Activated naive CD8-positive, alpha-beta T cell (primary cell): ENCODE measurements around the gene TMEM190.
A peak's percentile ranks its signal among the peaks of the same experiment; 100 is the strongest.
"Not testable (repeated sequence)": the region's sequence is repeated elsewhere in the genome, so short reads cannot be mapped to it uniquely, and the experiment has no call there.

Experiments used
- H3K27ac Mint-ChIP-seq: one replicate; pipeline ENCODE4 v1.8.0; 2021; ENCODE audit warnings: mixed read lengths
- H3K27me3 Mint-ChIP-seq: one replicate; pipeline ENCODE4 v1.8.0; 2021; ENCODE audit warnings: mixed read lengths
- H3K36me3 Mint-ChIP-seq: one replicate; pipeline ENCODE4 v1.8.0; 2021; ENCODE audit warnings: mixed read lengths
- H3K4me1 Mint-ChIP-seq: one replicate; pipeline ENCODE4 v1.8.0; 2021; ENCODE audit warnings: low read depth, mixed read lengths
- H3K4me3 Mint-ChIP-seq: one replicate; pipeline ENCODE4 v1.8.0; 2021; ENCODE audit warnings: mild to moderate bottlenecking, mixed read lengths
- H3K9me3 Mint-ChIP-seq: one replicate; pipeline ENCODE4 v1.8.0; 2021; ENCODE audit warnings: low read depth, mixed read lengths

TMEM190 gene

GRCh38 chr19:55406826-55407549 lies 30.4 kb downstream of the TMEM190 start:
- Mint-ChIP-seq H3K27me3 (no peaks in the 10 kb centered on the region), H3K9me3 (peaks cover 3% of the 10 kb centered on the region), H3K27ac (peak overlapping the region; percentile 28), H3K4me1 (peaks cover 29% of the 10 kb centered on the region), H3K36me3 (peaks cover 3% of the 10 kb centered on the region), H3K4me3 (peak overlapping the region; percentile 89)

DNA sequence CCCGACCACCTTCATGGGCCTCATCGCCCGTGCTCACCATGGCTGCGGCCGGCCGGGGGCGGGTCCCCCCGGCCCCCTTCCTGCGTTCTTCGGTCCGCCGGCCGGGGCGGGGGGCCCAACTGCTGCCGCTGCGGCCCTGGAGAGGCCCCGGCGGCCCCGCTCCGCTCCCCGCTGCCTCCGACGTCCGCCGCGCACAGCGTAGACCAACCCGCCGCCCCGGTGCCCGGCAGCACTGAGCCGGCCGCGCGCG lies 30.8 kb downstream of the TMEM190 start, which contains the start of gene UBE2S:
Gene UBE2S, minus strand, starts transcription at position 239 of the 250 bp plus-strand sequence. Its CDS starts 199 bp downstream, at position 40.
- Mint-ChIP-seq H3K4me3 (peak within 1 kb of the TSS; percentile 89), H3K4me1 (peaks cover 28% of the 10 kb centered on the region), H3K27ac (peak within 1 kb of the TSS; percentile 95)
- not testable (repeated sequence) for H3K9me3 Mint-ChIP-seq, H3K36me3 Mint-ChIP-seq, H3K27me3 Mint-ChIP-seq

- Mint-ChIP-seq H3K27ac (peak overlapping the region; percentile 95), H3K9me3 (peaks cover 3% of the 10 kb centered on the region), H3K27me3 (no peaks in the 10 kb centered on the region), H3K36me3 (peaks cover 3% of the 10 kb centered on the region), H3K4me1 (peaks cover 28% of the 10 kb centered on the region), H3K4me3 (peak overlapping the region; percentile 89)
These were observed 31.3 kb downstream of the TMEM190 start for GRCh38 chr19:55407800-55408532.

DNA sequence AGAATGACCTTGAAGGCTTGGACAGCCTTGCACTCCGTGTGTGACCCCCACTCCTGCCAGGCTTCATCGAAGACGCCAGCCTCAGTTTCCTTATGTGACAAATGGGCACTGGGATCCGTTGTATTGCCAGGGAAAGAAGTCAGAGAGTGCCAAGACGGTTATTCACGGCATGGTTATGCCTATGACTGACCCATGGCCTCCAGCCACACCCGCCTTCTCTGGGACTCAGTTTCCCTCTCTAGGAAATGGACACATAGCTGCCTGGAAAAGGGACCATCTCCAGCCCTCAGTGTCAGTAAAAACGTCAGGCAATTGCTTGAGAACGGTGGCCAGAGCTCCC lies 31.9 kb downstream of the TMEM190 start:
- Mint-ChIP-seq H3K4me1 (peaks cover 28% of the 10 kb centered on the region), H3K36me3 (peaks cover 3% of the 10 kb centered on the region), H3K9me3 (peaks cover 3% of the 10 kb centered on the region), H3K27ac (peak overlapping the region; percentile 95), H3K27me3 (no peaks in the 10 kb centered on the region), H3K4me3 (peak overlapping the region; percentile 89)

DNA sequence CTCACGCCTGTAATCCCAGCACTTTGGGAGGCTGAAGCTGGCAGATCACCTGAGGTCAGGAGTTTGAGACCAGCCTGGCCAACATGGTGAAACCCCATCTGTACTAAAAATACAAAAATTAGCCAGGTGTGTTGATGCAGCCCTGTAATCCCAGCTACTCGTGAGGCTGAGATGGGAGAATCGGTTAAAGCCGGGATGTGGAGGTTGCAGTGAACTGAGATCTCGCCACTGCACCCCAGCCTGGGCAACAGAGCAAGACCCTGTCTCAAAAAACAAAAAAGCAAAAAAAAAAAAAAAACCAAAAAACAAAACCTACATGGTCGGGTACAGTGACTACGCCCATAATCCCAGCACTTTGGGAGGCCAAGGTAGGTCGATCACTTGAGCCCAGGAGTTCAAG lies 32.6 kb downstream of the TMEM190 start:
- H3K27ac Mint-ChIP-seq, H3K9me3 Mint-ChIP-seq, H3K36me3 Mint-ChIP-seq, H3K27me3 Mint-ChIP-seq: not testable (repeated sequence)
- H3K4me3 Mint-ChIP-seq: peak overlapping the region; percentile 11
- H3K4me1 Mint-ChIP-seq: peaks cover 28% of the 10 kb centered on the region

DNA sequence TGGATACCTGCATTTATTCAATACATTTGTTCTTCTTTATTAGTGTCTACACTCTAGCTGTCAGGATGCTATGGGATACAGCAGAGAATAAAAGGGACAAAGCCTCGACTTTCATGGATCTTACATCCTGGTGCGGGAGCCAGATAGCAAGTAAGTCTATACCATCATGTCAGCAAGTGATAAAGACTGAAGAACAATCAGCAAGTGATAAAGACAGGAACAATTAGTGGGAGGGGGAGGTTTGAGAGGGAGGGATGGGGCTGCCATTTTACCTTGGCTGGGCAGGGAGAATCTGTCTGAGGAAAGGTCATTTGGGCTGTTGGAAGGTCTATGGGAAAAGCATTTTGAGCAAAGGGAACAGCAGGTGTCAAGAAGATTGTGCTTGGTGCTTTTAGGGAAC lies 33.5 kb downstream of the TMEM190 start:
- Mint-ChIP-seq H3K4me3 (no peak overlapping the region), H3K9me3 (peaks cover 3% of the 10 kb centered on the region), H3K4me1 (peaks cover 28% of the 10 kb centered on the region), H3K27me3 (no peaks in the 10 kb centered on the region), H3K27ac (no peak overlapping the region), H3K36me3 (peaks cover 3% of the 10 kb centered on the region)

GRCh38 chr19:55418185-55418584 lies 41.6 kb downstream of the TMEM190 start:
- no peak overlapping the region for H3K4me3 Mint-ChIP-seq
- H3K36me3 Mint-ChIP-seq: no peaks in the 10 kb centered on the region
- H3K27ac Mint-ChIP-seq: no peak overlapping the region
- H3K9me3 Mint-ChIP-seq: no peaks in the 10 kb centered on the region
- peaks cover 1% of the 10 kb centered on the region for H3K27me3 Mint-ChIP-seq
- H3K4me1 Mint-ChIP-seq: peaks cover 18% of the 10 kb centered on the region

- Mint-ChIP-seq H3K4me1 (peaks cover 18% of the 10 kb centered on the region), H3K27ac (no peak overlapping the region), H3K4me3 (no peak overlapping the region), H3K36me3 (no peaks in the 10 kb centered on the region), H3K9me3 (no peaks in the 10 kb centered on the region), H3K27me3 (peaks cover 1% of the 10 kb centered on the region)
These were observed 42.5 kb downstream of the TMEM190 start for GRCh38 chr19:55419103-55419502.

GRCh38 chr19:55419624-55420236 lies 43.1 kb downstream of the TMEM190 start:
- Mint-ChIP-seq H3K27ac (no peak overlapping the region), H3K4me1 (peaks cover 18% of the 10 kb centered on the region), H3K27me3 (peaks cover 1% of the 10 kb centered on the region), H3K4me3 (no peak overlapping the region), H3K9me3 (no peaks in the 10 kb centered on the region), H3K36me3 (no peaks in the 10 kb centered on the region)

DNA sequence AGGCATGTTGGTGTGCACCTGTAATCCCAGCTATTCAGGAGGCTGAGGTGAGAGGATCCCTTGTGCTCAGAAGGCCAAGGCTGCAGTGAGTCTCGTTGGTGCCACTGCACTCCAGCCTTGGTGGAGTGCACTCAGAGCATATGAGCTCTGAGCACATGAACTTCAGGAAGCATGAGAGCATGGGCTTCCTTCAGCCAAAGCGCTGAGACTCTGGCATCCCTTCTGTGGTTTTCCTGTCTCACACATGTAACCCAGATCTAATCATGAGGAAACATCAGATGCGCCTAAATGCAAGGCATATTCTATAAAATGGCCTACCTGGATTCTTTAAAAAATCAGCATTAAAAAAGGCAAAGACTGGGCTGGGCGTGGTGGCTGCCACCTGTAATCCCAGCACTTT lies 44.7 kb downstream of the TMEM190 start:
- not testable (repeated sequence) for H3K4me3 Mint-ChIP-seq, H3K27me3 Mint-ChIP-seq, H3K27ac Mint-ChIP-seq, H3K9me3 Mint-ChIP-seq, H3K36me3 Mint-ChIP-seq
- peaks cover 18% of the 10 kb centered on the region for H3K4me1 Mint-ChIP-seq

GRCh38 chr19:55423225-55424005 lies 46.8 kb downstream of the TMEM190 start:
- Mint-ChIP-seq H3K27me3 (no peaks in the 10 kb centered on the region), H3K4me1 (peaks cover 16% of the 10 kb centered on the region), H3K36me3 (no peaks in the 10 kb centered on the region), H3K4me3 (no peak overlapping the region), H3K9me3 (no peaks in the 10 kb centered on the region), H3K27ac (no peak overlapping the region)

DNA sequence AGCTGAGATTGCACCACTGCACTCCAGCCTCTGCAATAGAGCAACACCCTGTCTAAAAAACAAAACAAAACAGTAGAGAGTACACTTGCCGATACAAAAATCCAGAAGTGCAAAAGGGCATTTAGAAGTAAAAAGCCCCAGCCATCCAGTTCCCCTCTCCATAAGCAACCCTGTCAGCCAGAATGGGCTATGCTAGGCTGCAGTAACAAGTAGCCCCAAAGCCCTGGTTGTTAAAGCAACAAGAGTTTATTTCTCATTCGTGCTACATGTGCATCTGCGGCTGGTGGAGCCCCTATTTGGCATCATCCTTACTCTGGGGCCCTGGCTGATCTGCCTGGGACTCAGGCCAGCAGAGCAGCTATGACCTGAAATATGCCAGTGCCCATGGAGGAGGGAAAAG lies 47.9 kb downstream of the TMEM190 start:
- Mint-ChIP-seq H3K27ac (no peak overlapping the region), H3K27me3 (no peaks in the 10 kb centered on the region), H3K36me3 (no peaks in the 10 kb centered on the region), H3K9me3 (no peaks in the 10 kb centered on the region), H3K4me1 (peaks cover 16% of the 10 kb centered on the region), H3K4me3 (no peak overlapping the region)

DNA sequence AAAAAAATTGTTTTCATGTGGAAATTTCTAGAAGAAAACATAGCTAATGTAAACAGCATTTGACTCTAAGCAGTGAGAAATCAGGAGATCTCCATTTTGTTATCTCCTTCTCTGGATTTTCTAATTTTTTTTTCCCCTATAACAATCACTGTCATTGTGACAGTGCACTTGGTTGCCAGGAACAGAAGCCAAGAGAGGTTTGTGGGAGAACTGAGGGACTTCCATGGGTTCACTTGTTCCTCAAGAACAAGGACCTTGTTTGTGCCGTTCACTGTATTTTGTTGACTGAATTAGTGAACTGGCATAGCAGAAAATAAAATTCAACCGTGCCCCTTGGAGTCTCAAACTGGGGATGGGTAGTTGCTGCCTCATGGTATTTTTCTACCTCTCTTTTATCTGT lies 49.4 kb downstream of the TMEM190 start:
- Mint-ChIP-seq H3K4me1 (peaks cover 8% of the 10 kb centered on the region), H3K27me3 (peaks cover 2% of the 10 kb centered on the region), H3K27ac (no peak overlapping the region), H3K36me3 (no peaks in the 10 kb centered on the region), H3K4me3 (no peak overlapping the region), H3K9me3 (no peaks in the 10 kb centered on the region)
